Ecto neural progenitor cell (in vitro differentiated cells): ENCODE results near the gene CELA2A.

Source experiments
- DNase-seq: peaks from one replicate; pipeline ENCODE4 v3.0.0-alpha.2; 2018; ENCODE audit warnings: low spot score

CELA2A gene

GRCh38 chr1:15456313-15456954, at the start of gene CELA2A:
Gene CELA2A (plus strand): TSS chr1:15456732. CDS start chr1:15456754, 22 bp downstream.
- DNase-seq, result no peak

GRCh38 chr1:15407580-15407979, 49.0 kb upstream of the CELA2A start:
- DNase-seq, result no peak

DNA sequence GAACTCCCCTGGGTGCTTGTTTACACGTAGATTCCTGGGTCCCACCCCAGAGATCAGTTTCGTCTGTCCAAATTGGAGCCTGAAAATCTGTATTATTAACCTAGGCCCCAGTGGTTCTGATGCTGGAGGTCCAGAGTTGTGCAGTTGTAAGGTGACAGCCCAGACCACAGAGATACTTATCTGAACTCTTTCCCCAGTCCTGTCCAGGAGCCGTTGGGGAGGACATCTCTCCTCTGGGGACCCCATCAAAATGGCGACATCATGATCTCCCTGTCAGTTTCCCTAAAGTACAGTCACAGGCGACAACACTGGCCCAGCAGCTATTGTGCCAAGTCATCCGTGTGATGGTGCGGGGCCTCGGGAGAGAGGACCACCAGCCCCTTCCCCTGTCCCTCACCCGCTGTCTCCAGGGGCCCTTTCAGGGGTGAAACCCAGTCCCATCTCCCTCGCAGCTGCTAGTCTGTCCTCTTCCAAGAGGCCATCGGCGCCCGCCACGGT, 47.6 kb upstream of the CELA2A start:
- DNase-seq, result no peak

GRCh38 chr1:15409388-15410222, 46.9 kb upstream of the CELA2A start, which contains the start of gene EFHD2:
Gene EFHD2 (plus strand): TSS chr1:15409888. CDS start chr1:15409972, 84 bp downstream.
- DNase-seq, result peak; percentile 87

GRCh38 chr1:15410223-15410883, 46.2 kb upstream of the CELA2A start:
- DNase-seq, result no peak

GRCh38 chr1:15410884-15411245, 45.7 kb upstream of the CELA2A start:
- DNase-seq, result no peak

DNA sequence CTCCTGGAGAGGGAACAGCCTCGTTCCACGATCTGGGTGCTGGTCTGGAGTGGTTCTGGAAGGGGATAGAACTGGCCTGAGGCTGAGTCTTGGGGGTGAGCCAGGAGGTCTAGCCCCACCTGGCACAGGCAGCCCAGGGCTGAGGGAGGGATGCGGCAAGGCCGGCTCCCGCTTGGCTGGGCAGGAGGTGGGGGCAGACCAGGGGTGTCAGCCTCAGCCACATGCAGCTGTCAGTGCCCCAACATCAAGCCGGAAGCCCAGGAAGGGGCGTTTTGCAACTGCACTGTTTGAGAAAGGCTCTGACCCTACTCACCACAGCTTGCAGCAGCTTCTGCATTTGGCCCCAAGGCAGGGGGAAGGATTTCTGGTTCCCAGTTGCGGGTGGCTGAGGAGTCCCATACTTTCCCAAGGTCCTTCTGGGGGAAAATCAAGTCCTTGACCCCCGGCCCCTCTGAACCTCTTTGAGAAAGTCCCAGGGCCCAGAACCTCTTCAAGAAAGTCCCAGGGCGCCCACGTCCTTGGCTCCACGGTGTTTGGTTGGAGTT, 44.9 kb upstream of the CELA2A start:
- no peak for DNase-seq

- DNase-seq, result no peak
These were observed 44.2 kb upstream of the CELA2A start for GRCh38 chr1:15412175-15412800.

- no peak for DNase-seq
These were observed 43.7 kb upstream of the CELA2A start for GRCh38 chr1:15412843-15413242.

DNA sequence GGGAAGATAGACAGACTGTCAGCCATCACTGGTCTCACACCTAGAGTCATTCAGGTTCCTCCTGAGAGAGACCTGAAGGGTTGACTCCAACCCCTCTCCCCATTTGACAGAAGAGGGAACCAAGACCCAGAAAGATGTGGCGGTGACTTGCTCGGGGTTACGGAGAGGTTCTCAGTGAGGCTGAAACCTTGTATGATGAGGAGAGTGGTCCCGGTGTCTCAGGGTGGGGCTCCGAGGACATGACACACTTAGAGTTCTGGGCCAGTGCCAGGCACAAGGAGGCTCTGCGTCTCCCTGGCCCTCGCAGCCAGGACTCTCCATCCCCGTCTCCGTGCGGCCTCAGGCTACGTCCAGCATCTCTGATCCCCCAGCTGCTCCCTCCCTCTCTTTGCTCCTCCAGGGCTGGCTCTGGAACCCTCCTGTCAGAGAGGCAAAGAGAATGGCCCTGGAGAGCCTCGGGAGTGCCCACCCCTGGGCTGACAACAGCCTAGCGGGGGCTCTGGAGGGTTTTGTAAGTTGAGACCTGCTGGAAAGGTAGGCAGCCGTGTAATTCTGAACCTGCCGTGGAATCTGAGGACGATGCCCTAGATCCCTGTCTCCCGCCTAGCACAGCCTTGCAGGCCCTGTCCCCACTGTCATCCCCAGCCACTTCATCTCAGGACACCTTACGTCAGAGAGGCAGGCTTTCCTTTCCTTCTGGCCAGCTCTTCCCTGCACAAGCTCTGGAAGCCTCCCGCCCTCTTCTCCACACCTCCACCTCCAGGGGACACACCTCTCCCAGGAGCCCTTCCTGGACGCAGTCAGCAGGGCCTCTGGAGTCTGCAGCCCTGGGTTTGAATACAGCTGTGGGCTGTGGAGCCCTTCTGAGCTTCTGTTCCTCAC, 42.7 kb upstream of the CELA2A start:
- no peak for DNase-seq

DNA sequence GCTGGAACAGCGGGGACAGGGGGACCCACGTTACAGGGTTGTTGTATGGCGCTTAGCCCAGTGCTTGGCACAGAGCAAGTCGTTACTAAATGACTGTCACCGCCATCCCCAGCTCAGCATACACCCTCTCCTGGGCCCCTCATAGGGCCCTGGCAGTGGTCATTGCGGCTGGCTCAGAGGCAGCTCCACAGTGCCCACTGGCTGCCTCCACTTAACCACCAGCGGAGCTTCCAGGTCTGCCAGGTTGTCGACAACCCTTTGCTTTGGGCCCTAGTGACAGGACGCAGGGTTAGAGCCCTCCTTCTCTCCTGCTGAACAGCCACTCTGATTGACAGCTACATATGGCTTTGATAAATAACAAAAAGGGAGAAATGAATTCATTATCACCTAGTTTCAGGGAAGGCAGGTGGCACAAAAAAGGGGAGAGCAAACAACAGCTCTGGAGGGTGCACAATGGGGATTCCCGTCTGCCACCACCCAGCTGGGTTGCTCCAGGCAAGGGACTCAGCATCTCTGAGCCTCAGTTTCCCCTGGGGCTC, 42.0 kb upstream of the CELA2A start:
- DNase-seq, result no peak

GRCh38 chr1:15417059-15417934, 39.2 kb upstream of the CELA2A start:
- DNase-seq, result no peak

DNA sequence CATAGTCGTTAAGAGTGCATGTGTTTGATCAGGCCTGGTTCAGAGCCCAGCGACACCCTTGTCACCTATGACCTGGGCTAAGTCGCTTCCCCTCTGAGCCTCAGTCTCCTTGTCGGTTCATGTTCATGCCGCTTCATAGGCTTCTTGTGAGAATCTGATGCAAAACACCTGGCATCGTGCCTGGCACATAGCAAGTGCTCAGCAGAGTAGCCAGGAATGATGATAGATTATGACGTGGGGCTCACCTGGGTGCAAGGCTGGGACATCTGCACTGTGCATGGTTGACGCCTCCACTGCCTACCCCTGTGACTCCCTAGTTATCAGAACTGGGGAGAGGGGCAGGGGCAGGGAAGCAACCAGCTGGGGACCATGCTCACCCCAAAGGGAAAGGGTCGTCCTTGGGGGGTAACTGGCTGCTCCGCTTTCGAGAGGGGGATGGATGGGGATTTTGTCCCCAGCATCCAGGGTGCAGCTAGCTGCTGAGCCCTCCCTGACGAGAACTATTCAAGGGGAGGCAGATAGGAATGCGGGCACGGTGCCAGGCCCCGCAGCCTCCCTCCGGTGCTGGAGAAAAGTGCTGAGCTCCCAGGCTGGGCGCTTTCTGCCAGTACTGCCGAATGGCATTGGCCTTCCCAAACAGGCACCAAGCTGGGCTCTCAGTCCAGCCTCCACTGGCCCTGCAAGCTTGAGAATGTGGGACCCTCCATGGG, 37.6 kb upstream of the CELA2A start:
- DNase-seq, result no peak

GRCh38 chr1:15420853-15421465, 35.6 kb upstream of the CELA2A start:
- no peak for DNase-seq

DNA sequence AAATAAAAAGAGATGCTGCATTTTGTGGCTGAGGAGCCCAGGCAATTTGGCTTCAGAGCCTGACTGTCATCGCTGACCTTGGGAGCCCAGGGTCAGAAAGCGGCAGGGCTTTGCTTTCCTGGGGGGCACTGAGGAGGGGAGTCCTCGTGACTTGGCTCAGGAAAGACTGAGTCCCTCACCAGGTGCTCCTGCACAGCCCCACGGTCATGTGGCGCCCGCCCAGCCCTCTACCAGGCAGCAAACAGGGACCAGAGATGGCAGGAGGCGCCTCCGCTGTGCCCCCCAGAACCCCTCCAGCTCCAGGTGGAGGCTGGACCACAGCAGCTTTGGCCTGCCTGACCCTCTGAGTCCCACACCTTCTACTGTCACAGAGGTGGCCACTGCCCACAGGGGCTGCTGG, 33.7 kb upstream of the CELA2A start:
- DNase-seq, result no peak

DNA sequence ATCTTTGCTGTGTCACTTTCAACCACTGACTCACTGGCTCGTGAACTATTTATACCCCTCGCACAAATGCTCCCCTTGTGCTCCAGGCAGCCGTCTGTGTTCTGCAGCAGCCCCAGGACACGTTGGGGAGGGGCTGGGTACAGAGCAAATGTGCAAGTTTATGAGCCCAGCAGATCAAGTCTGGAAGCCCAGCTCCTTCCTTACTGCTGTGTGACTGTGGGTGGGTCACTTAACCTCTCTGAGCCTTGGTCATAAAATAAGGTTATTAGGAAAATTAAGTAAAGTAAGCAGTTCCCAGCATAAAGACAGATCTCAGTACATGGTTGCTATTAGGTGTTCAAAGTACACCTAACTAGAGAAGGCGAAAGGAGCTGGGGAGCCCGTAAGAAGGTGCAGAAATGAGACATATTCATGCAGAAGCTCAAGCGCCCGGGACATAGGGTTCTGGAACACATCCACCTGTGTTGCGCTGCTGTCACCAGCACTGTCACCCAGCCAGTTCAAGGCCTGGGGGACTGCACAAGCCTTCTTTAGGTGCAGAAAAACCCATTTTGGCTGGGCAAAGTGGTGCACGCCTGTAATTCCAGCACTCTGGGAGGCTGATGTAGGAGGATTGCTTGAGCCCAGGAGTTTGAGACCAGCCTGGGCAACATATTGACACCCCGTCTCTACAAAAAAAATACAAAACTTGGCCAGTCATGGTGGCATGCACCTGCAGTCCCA, 33.0 kb upstream of the CELA2A start:
- no peak for DNase-seq

GRCh38 chr1:15424146-15424667, 32.3 kb upstream of the CELA2A start:
- no peak for DNase-seq

GRCh38 chr1:15424981-15425380, 31.6 kb upstream of the CELA2A start:
- no peak for DNase-seq
